ENCODE results near the gene PRR22.

GRCh38 chr19:5793188-5793587 is 8.6 kb upstream of the PRR22 start:
- no peak for TF ChIP-seq CTCF (IDR thresholded peaks at IDR 0.05; ENCODE audit: low read length)
- TF ChIP-seq EZH2phosphoT487 (IDR thresholded peaks at IDR 0.05; ENCODE audit: low read length) = no peak
- no peak for TF ChIP-seq EZH2 (optimal IDR thresholded peaks at IDR 0.05; ENCODE audit: low read depth, low read length)
